HCT116 (cell line): ENCODE measurements around the gene FDXR. TPM values are rescaled to one million over a fixed set of nuclear protein-coding genes. Genes with fewer than 3 reads are reported as not detected.

Source experiments
- ATAC-seq: fragments of 200-7000 bp; cut with Tn5 transposase; 2 replicates; pipeline ENCODE4 v1.9.1; 2020; ENCODE audit warnings: mild to moderate bottlenecking, moderate library complexity
- BruUV-seq: library from RNA; stranded (reverse); fragments of 400-500 nt; replicated peaks from 2 replicates; lab custom pipeline; 2021; lab: Mats Ljungman, UMichigan
- CTCF ChIA-PET: fragments of 300-600 bp; sonication (Branson Sonifier 250); formaldehyde crosslinking; loops from one replicate; lab custom pipeline; 2021; ENCODE audit warnings: antibody characterized with exemption; lab: Charles Lee
- POLR2A ChIA-PET: fragments of 300-600, 350-600 bp; sonication (Branson Sonifier 250); formaldehyde crosslinking; loops from one replicate; lab custom pipeline; 2021; ENCODE audit warnings: antibody characterized with exemption; lab: Charles Lee
- RAD21 ChIA-PET, 2 experiments: fragments of 300-600 bp; sonication (Branson Sonifier 250); formaldehyde crosslinking; loops; one replicate each; lab custom pipeline; 2023; ENCODE audit warnings: low total read pairs in 2 of 2; ENCODE audit not compliant: uncharacterized antibody in 2 of 2, unreplicated experiment in 2 of 2, low non-redundant PET in 1 of 2; lab: Charles Lee
- DNase-seq: peaks from one replicate; pipeline ENCODE4 v3.0.0-alpha.2; 2010; ENCODE audit warnings: low read depth, low spot score
- H2AFZ ChIP-seq: fragments of 200-600 bp; shearing (Covaris generic), sonication (generic); 2 replicates; pipeline ENCODE4 v1.6.1; 2017; ENCODE audit warnings: low read depth, mixed run types, mixed read lengths, antibody characterized with exemption, low read length; ENCODE audit not compliant: poor library complexity, severe bottlenecking
- H3K27ac ChIP-seq: 2 replicates; pipeline ENCODE4 v1.5.1; 2012; ENCODE audit warnings: low read depth, low read length
- H3K27me3 ChIP-seq: fragments of 200-600 bp; sonication (generic); 2 replicates; pipeline ENCODE4 v1.6.1; 2016; ENCODE audit warnings: mixed run types, low read length, mixed read lengths; ENCODE audit not compliant: insufficient read depth
- H3K36me3 ChIP-seq, 2 experiments: fragments of 200-500 bp in 1 of 2; fragments of 200-600 bp in 1 of 2; sonication (Bioruptor generic) in 1 of 2; sonication (generic) in 1 of 2; 2 replicates each; pipeline versions ENCODE4 v1.5.1 to v1.6.1; 2014 to 2016; ENCODE audit warnings: low read length in 2 of 2, inconsistent platforms in 1 of 2, mixed read lengths in 1 of 2, mixed run types in 1 of 2; ENCODE audit not compliant: insufficient read depth in 2 of 2, control insufficient read depth in 1 of 2
- H3K4me1 ChIP-seq, 2 experiments: fragments of 200-600 bp in 1 of 2; sonication (generic) in 1 of 2; 2 replicates each; pipeline versions ENCODE4 v1.5.1 to v1.6.1; 2012 to 2017; ENCODE audit warnings: low read length in 2 of 2, inconsistent platforms in 1 of 2, mild to moderate bottlenecking in 1 of 2, mixed read lengths in 1 of 2, mixed run types in 1 of 2, moderate library complexity in 1 of 2; ENCODE audit not compliant: insufficient read depth in 2 of 2, control insufficient read depth in 1 of 2
- H3K4me2 ChIP-seq: fragments of 200-600 bp; sonication (generic); 2 replicates; pipeline ENCODE4 v1.6.1; 2017; ENCODE audit warnings: mixed run types, low read length, mixed read lengths
- H3K4me3 ChIP-seq, 2 experiments: fragments of 200-600 bp in 1 of 2; sonication (generic) in 1 of 2; replicated peaks in 1 of 2; 2 replicates each; pipeline ENCODE4 v1.5.1; 2011 to 2016; ENCODE audit warnings: low read length in 2 of 2, control low read depth in 1 of 2, low read depth in 1 of 2, mild to moderate bottlenecking in 1 of 2, mixed read lengths in 1 of 2, mixed run types in 1 of 2
- H3K79me2 ChIP-seq: fragments of 200-600 bp; sonication (generic); 2 replicates; pipeline ENCODE4 v1.6.1; 2017; ENCODE audit warnings: mild to moderate bottlenecking, mixed run types, low read length, moderate library complexity, mixed read lengths; ENCODE audit not compliant: insufficient read depth
- H3K9ac ChIP-seq: fragments of 200-600 bp; sonication (generic); 2 replicates; pipeline ENCODE4 v1.6.1; 2016; ENCODE audit warnings: low read length, mixed read lengths
- H3K9me2 ChIP-seq: fragments of 200-600 bp; sonication (generic), shearing (Covaris generic); 2 replicates; pipeline ENCODE4 v1.6.1; 2017; ENCODE audit warnings: mixed run types, mild to moderate bottlenecking, moderate library complexity; ENCODE audit not compliant: insufficient read depth
- H3K9me3 ChIP-seq, 2 experiments: fragments of 200-500 bp in 1 of 2; fragments of 200-600 bp in 1 of 2; sonication (Bioruptor generic) in 1 of 2; sonication (generic) in 1 of 2; 2 replicates each; pipeline ENCODE4 v1.6.1; 2014 to 2017; ENCODE audit warnings: low read length in 2 of 2, mixed read lengths in 2 of 2, inconsistent platforms in 1 of 2, low read depth in 1 of 2, mild to moderate bottlenecking in 1 of 2, mixed run types in 1 of 2, moderate library complexity in 1 of 2; ENCODE audit not compliant: control insufficient read depth in 1 of 2, insufficient read depth in 1 of 2
- H4K20me1 ChIP-seq: fragments of 200-600 bp; sonication (generic), shearing (Covaris generic); 2 replicates; pipeline ENCODE4 v1.6.1; 2017; ENCODE audit warnings: mixed run types, mild to moderate bottlenecking, moderate library complexity; ENCODE audit not compliant: insufficient read depth
- CEBPB ChIP-seq: IDR thresholded peaks from 2 replicates; pipeline ENCODE4 v1.6.1; 2012; ENCODE audit warnings: low read depth
- EGR1 ChIP-seq: IDR thresholded peaks from 2 replicates; pipeline ENCODE4 v1.6.1; 2012; ENCODE audit warnings: low read depth
- ELF1 ChIP-seq: IDR thresholded peaks from 2 replicates; pipeline ENCODE4 v1.6.1; 2012; ENCODE audit warnings: low read depth, borderline replicate concordance
- FOSL1 ChIP-seq: IDR thresholded peaks from 2 replicates; pipeline ENCODE4 v1.6.1; 2012; ENCODE audit warnings: low read depth
- JUND ChIP-seq: IDR thresholded peaks from 2 replicates; pipeline ENCODE4 v1.6.1; 2012
- POLR2A ChIP-seq: IDR thresholded peaks from 2 replicates; pipeline ENCODE4 v1.7.0; 2011; ENCODE audit warnings: borderline replicate concordance; ENCODE audit not compliant: insufficient read depth, insufficient read length; ENCODE audit errors: extremely low read depth
- POLR2AphosphoS5 ChIP-seq: IDR thresholded peaks from 2 replicates; pipeline ENCODE4 v1.6.1; 2011; ENCODE audit warnings: mild to moderate bottlenecking, low read depth, low read length, moderate library complexity
- RAD21 ChIP-seq: IDR thresholded peaks from 2 replicates; pipeline ENCODE4 v1.6.1; 2012; ENCODE audit warnings: low read depth, mild to moderate bottlenecking
- SIN3A ChIP-seq: IDR thresholded peaks from 2 replicates; pipeline ENCODE4 v1.6.1; 2012; ENCODE audit warnings: low read depth
- SP1 ChIP-seq: IDR thresholded peaks from 2 replicates; pipeline ENCODE4 v1.6.1; 2012; ENCODE audit warnings: low read depth
- SRF ChIP-seq: IDR thresholded peaks from 2 replicates; pipeline ENCODE4 v1.6.1; 2012; ENCODE audit warnings: low read depth
- TCF7L2 ChIP-seq: IDR thresholded peaks from 2 replicates; pipeline ENCODE4 v1.7.0; 2011; ENCODE audit warnings: borderline replicate concordance, inconsistent platforms; ENCODE audit not compliant: insufficient read depth, insufficient read length; ENCODE audit errors: extremely low read depth
- YY1 ChIP-seq: IDR thresholded peaks from 2 replicates; pipeline ENCODE4 v1.6.1; 2011; ENCODE audit warnings: low read length, low read depth, moderate library complexity, mild to moderate bottlenecking; ENCODE audit not compliant: insufficient replicate concordance; ENCODE audit errors: extremely low read depth
- ZFX ChIP-seq: fragments of 450-650 bp; IDR thresholded peaks from 2 replicates; pipeline ENCODE4 v1.6.1; 2017
- ZNF274 ChIP-seq: fragments of 200-500 bp; sonication (Bioruptor generic); IDR thresholded peaks from 2 replicates; pipeline ENCODE4 v1.6.1; 2014; ENCODE audit warnings: mild to moderate bottlenecking, low read depth, low read length, inconsistent platforms
- intact Hi-C: fragments of 100-400 bp; cut with micrococcal nuclease; formaldehyde crosslinking; loops from 2 replicates; pipeline ENCODE4 v1.10.0; 2022
- total RNA-seq: library from RNA; stranded (reverse); gene quantifications from one replicate; pipeline ENCODE4 v1.2.1, GENCODE V29; 2021; ENCODE audit not compliant: unreplicated experiment
- TF ChIP-seq, protein P1 (sequence below): IDR thresholded peaks from 2 replicates; pipeline ENCODE4 v1.6.1; 2011; ENCODE audit warnings: mild to moderate bottlenecking, low read length, moderate library complexity; ENCODE audit not compliant: insufficient replicate concordance; ENCODE audit errors: extremely low read depth
- TF ChIP-seq, protein P2 (sequence below): IDR thresholded peaks from 2 replicates; pipeline ENCODE4 v1.6.1; 2012
- TF ChIP-seq, protein P3 (sequence below): IDR thresholded peaks from 2 replicates; pipeline ENCODE4 v1.6.1; 2012
- TF ChIP-seq, protein P4 (sequence below): IDR thresholded peaks from 2 replicates; pipeline ENCODE4 v1.6.1; 2012; ENCODE audit warnings: low read depth

Gene FDXR
- total RNA-seq, 1 experiment from 2014 or later: 98.8 TPM

DNA sequence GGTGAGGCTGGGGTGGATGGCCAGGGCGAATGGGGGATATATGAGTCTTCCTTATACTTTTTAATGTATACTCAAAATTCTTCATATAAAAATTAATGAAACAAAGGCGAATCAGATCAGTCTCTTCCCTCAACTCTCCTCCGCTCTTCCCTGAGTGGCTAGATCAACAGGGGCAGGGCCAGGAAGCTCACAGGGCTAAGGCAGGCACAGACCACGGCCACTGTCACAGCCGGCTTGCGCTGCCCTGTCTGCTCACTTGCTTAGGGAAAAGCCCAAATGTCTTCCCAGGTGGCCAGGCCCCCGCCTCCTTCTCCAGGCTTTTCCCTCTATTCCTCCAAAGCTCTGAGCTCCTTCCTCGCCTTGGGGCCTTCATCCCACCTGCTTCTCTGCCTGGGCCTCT, 19.1 kb downstream of the FDXR start:
- Histone ChIP-seq H3K4me1 (peaks cover 0 to 12% of the 10 kb centered on the region in 2 experiments; a peak in 2 of 4 replicates), H3K36me3 (no peaks in the 10 kb centered on the region), H3K79me2 (no peaks in the 10 kb centered on the region), H3K4me2 (no peak overlapping the region), H4K20me1 (no peaks in the 10 kb centered on the region), H3K9me3 (no peaks in the 10 kb centered on the region), H3K27ac (no peak overlapping the region), H3K4me3 (no peak overlapping the region), H3K9me2 (no peaks in the 10 kb centered on the region), H2AFZ (no peak overlapping the region), H3K9ac (no peak overlapping the region), H3K27me3 (no peaks in the 10 kb centered on the region; the same call in 1 of the 2 replicates)
- ATAC-seq: no peak
- no peak for DNase-seq
- ChIA-PET RAD21 (no interaction called here), POLR2A (interaction anchor here (1.0 kb wide), 1 partner anchor 19 kb away, joined by 3 read pairs; the partner anchor contains the start of gene FDXR), CTCF (interaction anchor here (2.1 kb wide), 1 partner anchor 12 kb away, joined by 5 read pairs; no protein-coding TSS in a partner anchor)
- intact Hi-C loops: no loop called here
- TF ChIP-seq CEBPB (no peak), ZNF274 (no peak), TCF7L2 (no peak), EGR1 (no peak), ZFX (no peak), POLR2AphosphoS5 (no peak), POLR2A (no peak), SP1 (no peak), JUND (no peak), RAD21 (no peak), FOSL1 (no peak), YY1 (no peak), SRF (no peak), SIN3A (no peak), ELF1 (no peak)
- TF ChIP-seq, protein P1, sequence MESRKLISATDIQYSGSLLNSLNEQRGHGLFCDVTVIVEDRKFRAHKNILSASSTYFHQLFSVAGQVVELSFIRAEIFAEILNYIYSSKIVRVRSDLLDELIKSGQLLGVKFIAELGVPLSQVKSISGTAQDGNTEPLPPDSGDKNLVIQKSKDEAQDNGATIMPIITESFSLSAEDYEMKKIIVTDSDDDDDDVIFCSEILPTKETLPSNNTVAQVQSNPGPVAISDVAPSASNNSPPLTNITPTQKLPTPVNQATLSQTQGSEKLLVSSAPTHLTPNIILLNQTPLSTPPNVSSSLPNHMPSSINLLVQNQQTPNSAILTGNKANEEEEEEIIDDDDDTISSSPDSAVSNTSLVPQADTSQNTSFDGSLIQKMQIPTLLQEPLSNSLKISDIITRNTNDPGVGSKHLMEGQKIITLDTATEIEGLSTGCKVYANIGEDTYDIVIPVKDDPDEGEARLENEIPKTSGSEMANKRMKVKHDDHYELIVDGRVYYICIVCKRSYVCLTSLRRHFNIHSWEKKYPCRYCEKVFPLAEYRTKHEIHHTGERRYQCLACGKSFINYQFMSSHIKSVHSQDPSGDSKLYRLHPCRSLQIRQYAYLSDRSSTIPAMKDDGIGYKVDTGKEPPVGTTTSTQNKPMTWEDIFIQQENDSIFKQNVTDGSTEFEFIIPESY: no peak
- TF ChIP-seq, protein P2, sequence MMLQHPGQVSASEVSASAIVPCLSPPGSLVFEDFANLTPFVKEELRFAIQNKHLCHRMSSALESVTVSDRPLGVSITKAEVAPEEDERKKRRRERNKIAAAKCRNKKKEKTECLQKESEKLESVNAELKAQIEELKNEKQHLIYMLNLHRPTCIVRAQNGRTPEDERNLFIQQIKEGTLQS: no peak
- TF ChIP-seq, protein P3, sequence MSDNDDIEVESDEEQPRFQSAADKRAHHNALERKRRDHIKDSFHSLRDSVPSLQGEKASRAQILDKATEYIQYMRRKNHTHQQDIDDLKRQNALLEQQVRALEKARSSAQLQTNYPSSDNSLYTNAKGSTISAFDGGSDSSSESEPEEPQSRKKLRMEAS: no peak
- TF ChIP-seq, protein P4, sequence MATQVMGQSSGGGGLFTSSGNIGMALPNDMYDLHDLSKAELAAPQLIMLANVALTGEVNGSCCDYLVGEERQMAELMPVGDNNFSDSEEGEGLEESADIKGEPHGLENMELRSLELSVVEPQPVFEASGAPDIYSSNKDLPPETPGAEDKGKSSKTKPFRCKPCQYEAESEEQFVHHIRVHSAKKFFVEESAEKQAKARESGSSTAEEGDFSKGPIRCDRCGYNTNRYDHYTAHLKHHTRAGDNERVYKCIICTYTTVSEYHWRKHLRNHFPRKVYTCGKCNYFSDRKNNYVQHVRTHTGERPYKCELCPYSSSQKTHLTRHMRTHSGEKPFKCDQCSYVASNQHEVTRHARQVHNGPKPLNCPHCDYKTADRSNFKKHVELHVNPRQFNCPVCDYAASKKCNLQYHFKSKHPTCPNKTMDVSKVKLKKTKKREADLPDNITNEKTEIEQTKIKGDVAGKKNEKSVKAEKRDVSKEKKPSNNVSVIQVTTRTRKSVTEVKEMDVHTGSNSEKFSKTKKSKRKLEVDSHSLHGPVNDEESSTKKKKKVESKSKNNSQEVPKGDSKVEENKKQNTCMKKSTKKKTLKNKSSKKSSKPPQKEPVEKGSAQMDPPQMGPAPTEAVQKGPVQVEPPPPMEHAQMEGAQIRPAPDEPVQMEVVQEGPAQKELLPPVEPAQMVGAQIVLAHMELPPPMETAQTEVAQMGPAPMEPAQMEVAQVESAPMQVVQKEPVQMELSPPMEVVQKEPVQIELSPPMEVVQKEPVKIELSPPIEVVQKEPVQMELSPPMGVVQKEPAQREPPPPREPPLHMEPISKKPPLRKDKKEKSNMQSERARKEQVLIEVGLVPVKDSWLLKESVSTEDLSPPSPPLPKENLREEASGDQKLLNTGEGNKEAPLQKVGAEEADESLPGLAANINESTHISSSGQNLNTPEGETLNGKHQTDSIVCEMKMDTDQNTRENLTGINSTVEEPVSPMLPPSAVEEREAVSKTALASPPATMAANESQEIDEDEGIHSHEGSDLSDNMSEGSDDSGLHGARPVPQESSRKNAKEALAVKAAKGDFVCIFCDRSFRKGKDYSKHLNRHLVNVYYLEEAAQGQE: no peak
- no TSS peak for BruUV-seq
